Psoas muscle (tissue), 8 donors: ENCODE data around the gene KRTDAP. TPM values are rescaled to one million over a fixed set of nuclear protein-coding genes. Genes with fewer than 3 reads are reported as not detected.

Source experiments
- ATAC-seq, 4 donors: fragments of 200-7000 bp; cut with Tn5 transposase; one replicate each; pipeline ENCODE4 v1.9.1; 2020; ENCODE audit warnings: moderate library complexity in 3 of 4, mild to moderate bottlenecking in 2 of 4
- DNase-seq, 2 donors: peaks; one replicate each; pipeline ENCODE4 v3.0.0-alpha.2; 2020
- H3K27ac ChIP-seq: fragments of 200-600 bp; one replicate; pipeline ENCODE4 v1.8.0; 2022
- H3K27me3 ChIP-seq, 3 donors: fragments of 200-600 bp in 1 of 3; one replicate each; pipeline versions ENCODE4 v1.6.1 to v1.8.0; 2013 to 2022; ENCODE audit warnings: low read length in 2 of 3, mild to moderate bottlenecking in 2 of 3, moderate library complexity in 1 of 3; ENCODE audit not compliant: insufficient read depth in 3 of 3
- H3K36me3 ChIP-seq, 2 donors: fragments of 200-600 bp in 1 of 2; one replicate each; pipeline versions ENCODE4 v1.6.1 to v1.8.0; 2013 to 2022; ENCODE audit warnings: low read depth in 1 of 2, mild to moderate bottlenecking in 1 of 2, moderate library complexity in 1 of 2; ENCODE audit not compliant: insufficient read depth in 1 of 2
- H3K4me1 ChIP-seq: fragments of 200-600 bp; one replicate; pipeline ENCODE4 v1.8.0; 2022
- H3K4me3 ChIP-seq: fragments of 200-600 bp; one replicate; pipeline ENCODE4 v1.8.0; 2022; ENCODE audit warnings: mild to moderate bottlenecking
- H3K9me3 ChIP-seq: fragments of 200-600 bp; one replicate; pipeline ENCODE4 v1.8.0; 2022
- CTCF ChIP-seq: fragments of 200-600 bp; IDR thresholded peaks from one replicate; pipeline ENCODE4 v1.8.0; 2022; ENCODE audit warnings: antibody characterized with exemption
- WGBS, 3 donors: extraction: QIAGEN DNeasy Blood & Tissue Kit; methylation state at CpG; one replicate each; pipeline versions ENCODE4 v1.1.6 to v1.1.7; 2013; 5-methylcytosine and 5-hydroxymethylcytosine counted together
- intact Hi-C, 2 donors: fragments of 100-400 bp; cut with DNase I; formaldehyde crosslinking; loops; one replicate each; pipeline versions ENCODE4 v1.11.0 to v1.14.2; 2022
- polyA plus RNA-seq, 3 donors: library from polyadenylated mRNA; stranded (reverse); fragments of 200-250 nt; gene quantifications; one replicate each; pipeline ENCODE4 v1.2.3, GENCODE V29; 2013
- total RNA-seq, 4 donors: library from RNA; stranded (reverse); fragmentation: NEBNext Ultra II Directional in 2 of 4; extraction: Animal tissue kit (Norgen Biotek cat#: 25700) in 2 of 4; gene quantifications; one replicate each; pipeline versions ENCODE4 v1.2.1 to v1.2.4, GENCODE V29; 2021 to 2023
- donor health status: healthy with polysubstance abuse.
- donor health status: DM: no; HTN: no; CAD: no; lungs with moderate emphysema.
- donor health status: Bipolar disorder and iron deficiency.
- donor health status: healthy.
- donor health status: DM: yes; HTN: yes; CAD: no.
- donor health status: DM: no; HTN: no; CAD: no.
- donor health status: DM: no; HTN: no; CAD: no.
- donor health status: DM: yes; HTN: yes; CAD: no.

Gene KRTDAP
- total and polyA plus RNA-seq, 7 donors = not detected

- no peak for ATAC-seq
- no peak for TF ChIP-seq CTCF
- intact Hi-C loops = no loop called here
- WGBS, 3 donors = 56 to 77% (median 62%) methylated on average over 7 of the region's 7 CpGs
- H3K27me3 ChIP-seq = peaks cover 0 to 4% (median under 1%) of the 10 kb centered on the region in 3 donors
- H3K27ac ChIP-seq = no peak overlapping the region
- no peaks in the 10 kb centered on the region for H3K4me1 ChIP-seq
- no peak overlapping the region for H3K4me3 ChIP-seq
- no peaks in the 10 kb centered on the region for H3K9me3 ChIP-seq
- H3K36me3 ChIP-seq = no peaks in the 10 kb centered on the region
- DNase-seq = peak; percentile 42 to 59
Observed at GRCh38 chr19:35442091-35442490, 48.2 kb downstream of the KRTDAP start.

DNA sequence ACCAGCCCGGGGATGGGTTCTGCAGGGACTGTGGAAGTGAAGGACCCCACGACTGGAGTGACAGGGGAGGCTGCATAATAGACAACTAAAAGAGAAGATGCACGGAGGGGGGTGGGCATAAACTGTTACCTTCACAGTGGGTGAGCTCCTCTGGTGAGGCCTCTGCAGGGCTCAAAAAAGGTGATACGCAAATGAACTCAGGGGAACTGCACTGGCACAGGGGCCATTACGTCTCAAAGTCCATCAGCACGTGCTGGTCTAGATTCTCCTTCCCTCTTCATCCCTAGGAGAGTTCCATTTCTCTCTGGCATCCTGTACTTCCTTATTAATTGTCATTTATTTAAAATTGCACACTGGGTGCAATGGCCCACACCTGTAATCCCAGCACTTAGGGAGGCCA lies 50.3 kb downstream of the KRTDAP start:
- Histone ChIP-seq H3K27me3 (peaks cover 0 to 11% (median 5%) of the 10 kb centered on the region in 3 donors), H3K4me3 (no peak overlapping the region), H3K27ac (no peak overlapping the region), H3K9me3 (no peaks in the 10 kb centered on the region), H3K36me3 (no peaks in the 10 kb centered on the region), H3K4me1 (no peaks in the 10 kb centered on the region)
- DNase-seq (no peak), ATAC-seq (no peak)
- WGBS, 3 donors = 88 to 90% (median 90%) methylated on average over 6 of the region's 6 CpGs
- no peak for TF ChIP-seq CTCF
- intact Hi-C loops = no loop called here

DNA sequence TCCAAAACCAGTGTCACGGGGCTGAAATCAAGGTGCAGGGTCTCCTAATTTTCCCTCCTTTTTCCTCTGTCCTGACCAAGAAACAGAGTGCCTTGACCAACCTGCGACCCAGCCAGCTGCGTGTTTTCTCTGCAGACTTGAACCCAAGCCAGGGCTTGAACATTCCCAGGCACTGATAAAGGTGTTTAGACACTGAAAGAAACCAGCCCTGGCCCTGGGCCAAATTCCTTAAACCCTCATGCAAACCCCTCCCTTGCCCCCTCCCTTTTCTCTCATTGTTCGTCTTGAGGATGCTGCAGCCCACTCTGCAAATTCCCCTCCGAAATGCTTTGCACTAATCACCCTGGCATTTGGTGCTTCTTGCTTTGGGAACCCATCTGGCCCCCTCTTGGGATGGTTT lies 51.7 kb downstream of the KRTDAP start:
- ATAC-seq (no peak), DNase-seq (no peak)
- H3K4me1 ChIP-seq = peaks cover 2% of the 10 kb centered on the region
- WGBS, 3 donors = 56 to 64% (median 60%) methylated on average over 5 of the region's 5 CpGs
- no peak overlapping the region for H3K4me3 ChIP-seq
- no peak for TF ChIP-seq CTCF
- H3K27me3 ChIP-seq = peaks cover 0 to 11% (median 5%) of the 10 kb centered on the region in 3 donors
- H3K27ac ChIP-seq = no peak overlapping the region
- no peaks in the 10 kb centered on the region for H3K36me3 ChIP-seq
- intact Hi-C loops = no loop called here
- no peaks in the 10 kb centered on the region for H3K9me3 ChIP-seq

DNA sequence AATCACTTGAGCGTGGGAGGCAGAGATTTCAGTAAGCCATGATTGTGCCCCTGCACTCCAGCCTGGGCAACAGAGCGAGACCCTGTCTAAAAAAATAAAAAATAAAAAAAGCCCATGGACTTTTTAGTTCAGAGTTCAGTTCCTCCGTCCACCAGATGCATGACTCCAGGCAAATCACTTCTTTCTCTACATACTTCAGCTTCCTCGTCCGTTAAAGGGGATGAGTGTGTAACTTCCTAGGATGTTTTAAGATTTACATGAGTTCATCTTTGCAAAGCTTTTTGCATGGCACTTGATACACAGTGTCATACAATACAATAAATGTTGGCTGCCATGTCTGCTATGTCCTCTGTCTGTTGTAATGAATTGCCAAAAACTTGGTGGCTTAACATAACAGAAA lies 52.2 kb downstream of the KRTDAP start:
- Histone ChIP-seq H3K9me3 (no peaks in the 10 kb centered on the region), H3K27ac (no peak overlapping the region), H3K27me3 (peaks cover 0 to 11% (median 5%) of the 10 kb centered on the region in 3 donors), H3K4me1 (peaks cover 2% of the 10 kb centered on the region), H3K4me3 (no peak overlapping the region), H3K36me3 (no peaks in the 10 kb centered on the region)
- DNase-seq (no peak), ATAC-seq (no peak)
- WGBS, 3 donors = 83 to 92% (median 85%) methylated on average over 5 of the region's 5 CpGs
- intact Hi-C loops = no loop called here
- TF ChIP-seq CTCF = no peak

- Histone ChIP-seq H3K27me3 (peaks cover 0 to 11% (median 5%) of the 10 kb centered on the region in 3 donors), H3K4me3 (no peak overlapping the region), H3K36me3 (no peaks in the 10 kb centered on the region), H3K9me3 (no peaks in the 10 kb centered on the region), H3K27ac (no peak overlapping the region), H3K4me1 (peaks cover 2% of the 10 kb centered on the region)
- DNase-seq (no peak), ATAC-seq (no peak)
- WGBS, 3 donors = 82 to 87% (median 86%) methylated on average over 15 of the region's 15 CpGs
- no peak for TF ChIP-seq CTCF
- intact Hi-C loops = no loop called here
Observed at GRCh38 chr19:35437406-35437951, 52.8 kb downstream of the KRTDAP start.
